HG03196 (cell line): ENCODE measurements around the gene MSI1.

ENCODE experiments used
- ATAC-seq: cut with Tn5 transposase; IDR thresholded peaks from one replicate; pipeline ENCODE4 v1.9.1; 2021; ENCODE audit not compliant: unreplicated experiment

MSI1 gene

DNA sequence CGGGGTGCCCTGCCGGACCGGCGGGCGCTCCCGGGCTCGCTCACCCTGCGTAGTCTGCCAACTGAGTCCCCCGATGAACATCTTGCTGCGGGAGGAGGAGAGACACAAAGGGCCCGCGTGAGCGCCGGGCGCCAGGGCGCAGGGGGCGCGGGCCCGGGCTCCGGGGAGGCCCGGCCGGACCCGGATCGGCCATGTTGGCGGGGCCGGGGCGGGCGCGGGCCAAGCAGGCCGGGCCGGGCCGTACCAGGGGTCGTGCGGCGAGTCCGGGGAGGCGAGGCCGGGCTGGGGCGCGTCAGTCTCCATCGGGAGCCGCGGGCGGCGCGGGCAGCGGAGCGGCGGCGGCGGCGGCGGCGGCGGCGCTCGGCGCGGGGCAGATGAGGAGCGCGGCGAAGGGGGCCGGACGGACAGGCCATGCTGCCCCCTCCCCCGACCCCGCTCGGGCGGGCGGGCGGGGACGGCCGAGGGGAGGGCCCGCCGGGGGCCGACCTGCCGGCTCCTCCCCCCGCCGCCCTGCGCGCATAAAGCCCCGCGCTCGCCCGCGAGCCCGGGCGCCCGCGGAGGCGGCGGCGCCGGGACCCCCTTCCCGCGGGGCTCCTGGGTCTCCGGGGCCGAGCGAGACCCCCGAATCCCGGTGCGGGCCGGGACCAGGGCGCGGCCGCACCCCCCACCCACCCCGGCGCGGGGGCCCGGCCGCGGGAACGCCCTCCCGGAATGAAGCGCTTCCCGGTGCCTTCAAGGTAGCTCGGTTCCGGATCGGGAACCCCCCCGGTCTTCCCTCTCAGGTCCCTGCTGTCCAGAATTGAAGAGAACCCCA, at the start of gene MSI1:
MSI1 (minus strand) TSS at position 376 of the 814 bp plus-strand sequence; CDS start at position 303, 73 bp downstream.
- no peak for ATAC-seq

DNA sequence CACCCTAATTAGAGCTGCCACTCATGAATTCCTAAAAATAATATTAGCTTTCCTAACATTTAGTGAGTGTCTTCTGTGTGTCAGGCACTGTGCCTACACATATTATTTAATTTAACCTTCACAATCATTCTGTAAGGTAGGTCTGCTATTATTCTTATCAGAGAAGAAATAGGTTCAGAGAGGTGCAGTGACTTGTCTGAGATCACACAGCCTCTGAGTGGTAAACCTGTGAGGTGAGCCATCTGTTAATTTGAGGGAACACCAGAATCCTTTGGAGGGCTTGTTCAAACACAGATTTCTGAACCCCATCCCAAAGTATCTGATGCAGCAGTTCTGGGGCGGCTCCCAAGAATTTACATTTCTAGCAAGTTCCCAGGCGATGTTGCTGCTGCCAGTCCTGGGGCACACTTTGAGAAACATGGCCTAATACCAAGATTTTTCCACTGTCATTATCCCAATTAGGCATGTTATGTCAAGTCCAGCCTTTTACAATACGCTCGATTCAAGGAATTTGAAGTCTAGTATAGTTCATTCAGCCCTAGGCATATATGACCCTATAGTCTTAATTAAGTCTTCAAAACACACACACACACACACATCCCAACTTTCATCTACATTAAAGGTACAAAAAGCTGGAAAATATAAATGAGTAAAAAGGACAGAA, 49.1 kb upstream of the MSI1 start:
- ATAC-seq = no peak

DNA sequence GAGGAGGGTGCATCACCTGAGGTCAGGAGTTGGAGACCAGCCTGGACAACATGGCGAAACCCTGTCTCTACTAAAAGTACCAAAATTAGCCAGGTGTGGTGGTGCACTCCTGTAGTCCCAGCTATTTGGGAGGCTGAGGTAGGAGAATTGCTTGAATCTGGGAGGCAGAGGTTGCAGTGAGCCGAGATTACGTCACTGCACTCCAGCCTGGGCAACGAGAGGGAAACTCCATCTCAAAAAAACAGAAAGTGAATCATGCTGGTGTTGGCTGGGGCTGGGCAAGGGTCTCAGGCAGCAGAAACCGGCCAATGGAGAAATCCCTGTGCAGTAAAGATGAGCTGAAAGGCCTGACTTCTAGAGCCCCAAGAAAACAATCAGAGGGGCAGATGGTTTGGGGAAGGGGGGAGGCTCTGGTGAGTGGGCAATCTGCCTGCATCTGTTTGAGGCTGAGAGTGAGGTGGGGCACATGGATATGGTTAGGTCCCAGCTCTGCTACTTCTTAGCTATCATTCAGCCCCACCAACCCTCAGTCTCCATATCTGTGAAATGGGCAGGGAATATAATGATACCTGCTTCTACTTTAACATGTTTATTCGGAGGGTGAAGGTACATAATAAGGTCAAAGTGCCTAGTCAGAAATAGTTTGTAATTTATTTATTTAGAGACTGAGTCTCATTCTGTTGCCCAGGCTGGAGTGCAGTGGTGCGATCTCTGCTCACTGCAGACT, 47.7 kb upstream of the MSI1 start:
- ATAC-seq = no peak

DNA sequence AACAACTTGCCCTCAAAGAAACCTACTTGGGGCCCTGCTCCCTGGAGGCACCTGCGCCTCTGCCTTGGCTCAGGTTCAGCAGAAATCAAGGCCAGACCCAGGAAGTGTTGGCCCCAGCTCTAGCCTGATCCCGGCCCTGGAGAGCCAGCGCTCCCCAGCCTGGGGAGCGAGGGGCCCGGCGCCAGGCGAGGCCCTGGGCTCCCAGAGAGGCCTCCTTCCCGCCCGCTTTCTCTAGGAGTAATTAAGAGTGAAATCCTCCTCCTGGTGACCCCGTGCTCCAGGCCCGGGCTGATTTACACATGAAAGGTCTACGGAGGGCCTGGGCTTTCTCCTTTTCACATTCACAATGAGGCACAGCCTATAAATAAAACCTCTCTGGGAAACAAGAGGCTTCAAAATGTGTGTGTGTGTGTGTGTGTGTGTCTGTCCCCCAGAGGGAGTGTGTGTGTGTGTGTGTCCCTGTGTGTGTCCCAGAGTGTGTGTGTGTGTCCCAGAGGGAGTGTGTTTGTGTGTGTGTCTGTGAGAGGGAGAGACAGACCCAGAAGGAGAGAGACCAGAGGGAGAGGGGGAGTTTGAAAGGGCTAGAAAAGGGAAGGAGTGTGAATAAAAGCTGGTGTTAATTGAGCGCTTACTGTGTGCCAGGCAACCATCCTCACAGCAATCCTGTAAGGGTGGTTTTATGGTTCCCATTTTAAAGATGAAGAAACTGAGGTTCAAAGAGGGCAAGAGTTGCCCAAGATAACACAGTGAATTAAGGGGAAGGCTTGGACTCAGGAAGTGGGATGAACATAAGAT, 45.1 kb upstream of the MSI1 start:
- no peak for ATAC-seq

DNA sequence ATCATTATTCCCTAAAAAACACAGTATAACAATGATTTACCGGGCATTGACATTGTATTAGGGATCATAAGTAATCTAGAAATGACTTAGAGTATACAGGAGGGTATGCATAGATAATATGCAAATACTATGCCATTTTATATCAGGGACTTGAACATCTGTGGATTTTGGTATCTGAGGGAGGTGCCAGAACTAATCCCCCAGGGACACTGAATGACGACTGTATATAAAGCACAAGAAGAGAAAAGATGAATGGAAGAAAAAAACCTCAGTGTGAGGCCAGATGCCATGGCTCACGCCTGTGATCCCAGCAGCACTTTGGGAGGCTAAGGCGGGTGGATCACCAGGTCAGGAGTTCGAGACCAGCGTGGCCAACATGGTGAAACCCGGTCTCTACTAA, 43.5 kb upstream of the MSI1 start:
- ATAC-seq = no peak

DNA sequence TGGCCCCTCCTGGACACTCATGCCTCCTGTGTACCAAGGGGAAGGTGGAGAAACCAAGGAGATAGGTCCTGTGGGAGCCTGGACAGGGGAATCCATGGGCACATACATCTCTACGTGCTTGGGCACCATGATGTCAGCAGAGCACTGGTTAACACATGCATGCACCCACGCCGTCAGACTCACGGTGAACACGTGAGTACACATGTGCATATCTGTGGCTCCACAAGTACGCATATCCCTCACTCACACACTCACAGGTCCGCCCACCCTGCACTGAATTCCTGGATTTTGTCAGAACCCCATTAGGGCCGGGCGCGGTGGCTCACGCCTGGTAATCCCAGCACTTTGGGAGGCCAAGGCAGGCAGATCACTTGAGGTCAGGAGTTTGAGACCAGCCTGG, 39.8 kb upstream of the MSI1 start:
- ATAC-seq = no peak

DNA sequence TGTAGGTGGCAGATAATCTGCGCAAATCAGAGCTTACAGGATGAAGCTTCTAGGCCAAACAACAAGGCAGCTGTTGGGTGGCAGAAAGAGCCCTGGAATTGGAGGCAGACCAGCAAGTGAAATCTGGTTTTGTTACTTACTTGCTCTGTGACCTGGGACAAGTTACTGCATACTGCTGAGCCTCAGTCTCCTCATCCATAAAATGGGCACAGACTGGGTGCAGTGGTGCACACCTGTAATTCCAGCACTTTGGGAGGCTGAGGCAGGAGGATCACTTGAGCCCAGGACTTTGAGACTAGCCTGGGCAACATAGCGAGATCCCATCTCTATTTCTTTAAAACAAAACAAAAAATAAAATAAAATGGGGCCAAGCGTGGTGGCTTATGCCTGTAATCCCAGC, 37.6 kb upstream of the MSI1 start:
- no peak for ATAC-seq

DNA sequence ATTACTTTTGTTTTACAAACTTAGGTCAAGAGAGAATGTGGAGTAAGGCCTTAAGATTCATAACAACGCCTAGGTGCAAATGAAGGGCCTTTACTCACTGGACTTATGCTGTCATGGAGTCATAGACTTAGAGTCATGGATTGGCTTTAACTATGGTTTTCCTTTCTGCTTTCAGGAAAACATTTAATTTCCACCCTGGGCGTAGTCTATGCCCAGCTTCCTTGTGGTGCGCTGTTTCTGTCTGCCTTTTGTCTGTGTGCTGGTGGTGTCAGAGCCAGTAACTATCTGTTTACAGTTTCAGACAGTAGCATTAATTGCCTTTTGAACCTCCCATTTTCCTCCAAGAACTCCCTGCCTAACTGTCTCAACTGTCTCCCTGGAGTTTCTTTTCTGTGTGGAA, 37.1 kb upstream of the MSI1 start:
- ATAC-seq = no peak

DNA sequence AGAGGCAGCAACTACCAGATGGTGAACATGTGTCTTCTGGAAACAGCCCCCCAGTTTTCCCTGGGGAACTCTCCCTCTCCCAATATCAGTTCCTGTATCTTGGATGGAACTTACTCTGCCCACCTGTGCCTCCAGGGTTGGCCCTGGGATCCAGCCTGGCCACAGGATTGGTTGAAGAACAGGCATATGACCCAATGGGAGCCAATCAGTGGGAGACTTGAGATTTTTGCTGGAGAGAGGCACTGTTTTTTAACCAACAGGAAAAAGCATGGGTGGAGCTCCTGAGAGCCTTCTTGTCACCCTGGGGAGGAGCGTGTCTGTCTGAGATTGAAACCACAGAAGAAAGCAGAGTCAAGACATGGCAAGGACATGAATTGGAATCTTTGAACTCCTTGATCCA, 35.3 kb upstream of the MSI1 start:
- no peak for ATAC-seq

DNA sequence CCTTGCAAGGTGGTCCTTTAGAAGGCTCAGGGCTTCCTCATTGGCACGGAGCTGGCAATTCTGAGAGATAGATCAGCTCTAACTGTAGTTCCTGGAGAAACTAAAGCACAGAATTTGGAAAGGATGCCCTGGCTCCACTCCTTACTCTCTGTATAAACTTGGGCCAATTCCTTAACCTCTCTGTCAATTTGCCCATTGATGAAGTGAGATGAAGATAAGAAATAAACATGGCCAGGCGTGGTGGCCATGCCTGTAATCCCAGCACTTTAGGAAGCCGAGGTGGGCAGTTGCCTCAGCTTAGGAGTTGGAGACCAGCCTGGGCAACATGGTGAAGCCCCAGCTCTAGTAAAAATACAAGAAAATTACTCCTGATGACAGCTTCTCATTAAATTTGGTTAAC, 34.9 kb upstream of the MSI1 start:
- no peak for ATAC-seq

DNA sequence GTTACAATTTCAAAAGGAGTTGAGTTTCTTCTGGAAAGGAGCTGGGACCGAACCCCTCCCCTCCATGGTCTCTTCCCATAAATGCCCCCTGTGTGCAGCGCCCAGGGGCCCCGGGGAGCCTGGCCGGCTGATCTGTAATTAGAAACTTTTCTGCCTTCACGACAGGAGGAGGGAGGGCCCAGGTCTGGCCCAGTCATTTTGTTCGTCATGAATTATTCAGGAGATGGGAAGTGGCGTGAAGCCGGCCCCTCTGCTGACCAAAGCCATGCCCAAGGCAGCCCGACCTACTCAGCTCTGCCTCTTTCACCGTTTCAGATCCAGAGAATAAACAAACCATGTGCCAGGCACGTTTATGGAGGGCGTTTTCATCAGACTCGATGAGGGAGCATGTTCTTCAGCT, 33.3 kb upstream of the MSI1 start:
- ATAC-seq = no peak

DNA sequence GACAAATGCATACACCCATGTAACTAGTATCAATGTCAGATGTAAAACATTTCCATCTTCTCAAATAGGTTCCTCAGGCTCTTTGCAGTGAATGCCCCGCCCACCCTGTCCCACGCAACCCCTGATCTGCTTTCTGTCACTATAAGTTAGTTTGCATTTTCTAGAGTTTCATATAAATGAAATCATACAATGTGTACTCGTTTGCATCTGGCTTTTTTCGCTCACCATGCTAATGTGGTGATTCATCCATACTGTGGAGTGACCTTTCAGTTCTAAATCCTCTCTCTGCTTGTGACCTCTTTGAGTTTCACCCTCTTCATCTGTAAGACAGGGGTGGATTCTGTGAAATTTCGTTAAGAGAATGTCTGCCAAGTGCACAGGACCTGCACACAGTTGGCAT, 30.6 kb upstream of the MSI1 start:
- ATAC-seq = no peak

DNA sequence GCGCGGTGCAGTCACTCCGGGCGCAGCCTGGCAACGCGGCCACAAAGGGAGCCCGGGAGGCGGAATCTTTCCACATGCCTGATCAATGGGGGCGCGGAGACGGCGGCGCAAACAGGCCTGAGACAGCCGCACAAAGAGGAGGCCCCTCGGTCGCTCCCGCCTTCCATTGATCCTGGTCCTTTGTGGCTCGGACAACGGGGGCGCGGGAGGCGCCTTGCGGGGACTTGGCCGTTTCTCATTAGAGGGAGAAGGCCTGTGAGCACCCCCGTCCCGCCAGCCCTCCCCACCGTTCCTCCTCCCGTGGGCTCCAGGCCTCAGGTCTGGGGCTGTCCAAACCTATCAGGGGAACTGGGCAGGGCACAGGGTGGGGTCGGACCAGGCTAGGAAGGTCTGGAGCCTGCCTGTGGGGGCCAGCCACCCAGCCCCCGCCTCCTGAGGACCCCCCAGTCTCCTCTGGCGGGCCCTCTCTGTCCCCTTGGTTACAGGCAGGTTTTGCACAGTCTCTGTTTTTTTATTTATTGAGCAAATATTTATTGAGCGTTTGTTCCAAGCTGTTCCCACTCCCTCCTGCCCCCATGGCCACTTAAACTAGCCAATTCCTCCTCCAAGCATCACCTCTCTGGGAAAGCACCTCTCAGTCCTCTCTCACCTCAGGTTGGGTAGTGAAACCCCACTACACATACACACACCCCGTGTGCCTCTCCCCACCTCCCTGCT, 29.0 kb upstream of the MSI1 start:
- ATAC-seq = no peak

DNA sequence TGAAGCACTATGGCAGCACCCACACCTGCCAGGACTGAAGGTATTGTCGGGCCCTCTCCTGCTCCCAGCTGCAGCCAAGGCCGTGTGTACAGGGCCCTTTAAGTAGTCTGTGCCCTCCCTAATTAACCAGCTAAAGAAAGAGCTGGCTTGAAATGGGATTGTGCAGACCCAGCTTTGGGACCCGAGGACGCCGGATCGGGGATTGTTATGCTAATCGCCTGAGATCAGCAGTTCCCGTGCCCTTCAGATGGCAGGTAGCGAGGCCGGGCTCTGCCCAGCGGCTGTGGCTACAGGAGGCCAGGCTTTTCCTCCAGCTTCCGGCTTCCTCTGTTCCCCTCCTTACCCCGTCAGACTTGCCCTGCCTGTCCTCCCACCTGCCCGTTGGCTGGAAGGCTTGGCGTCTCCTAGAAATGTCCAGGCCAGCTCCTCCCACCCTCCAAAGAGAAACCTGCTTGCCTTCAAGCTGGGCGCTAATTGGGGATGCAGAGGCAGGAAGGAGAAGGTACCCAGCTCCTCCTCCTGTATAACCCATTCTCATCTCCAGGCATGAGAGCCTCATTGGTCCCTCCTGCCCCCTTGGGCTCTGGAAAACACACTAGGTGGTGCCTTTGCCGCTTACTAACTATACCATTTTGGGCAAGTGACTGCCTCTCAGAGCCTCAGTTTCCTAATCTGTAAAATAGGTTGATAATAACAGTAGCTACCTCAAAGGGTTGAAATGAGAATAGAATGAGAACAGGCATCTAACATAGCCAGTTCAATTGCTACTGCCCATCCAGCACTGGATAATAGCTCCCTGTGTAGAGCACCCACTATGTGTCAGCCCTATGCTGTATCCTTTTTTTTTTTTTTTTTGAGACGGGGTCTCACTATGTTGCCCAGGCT, 25.8 kb upstream of the MSI1 start:
- ATAC-seq = no peak

DNA sequence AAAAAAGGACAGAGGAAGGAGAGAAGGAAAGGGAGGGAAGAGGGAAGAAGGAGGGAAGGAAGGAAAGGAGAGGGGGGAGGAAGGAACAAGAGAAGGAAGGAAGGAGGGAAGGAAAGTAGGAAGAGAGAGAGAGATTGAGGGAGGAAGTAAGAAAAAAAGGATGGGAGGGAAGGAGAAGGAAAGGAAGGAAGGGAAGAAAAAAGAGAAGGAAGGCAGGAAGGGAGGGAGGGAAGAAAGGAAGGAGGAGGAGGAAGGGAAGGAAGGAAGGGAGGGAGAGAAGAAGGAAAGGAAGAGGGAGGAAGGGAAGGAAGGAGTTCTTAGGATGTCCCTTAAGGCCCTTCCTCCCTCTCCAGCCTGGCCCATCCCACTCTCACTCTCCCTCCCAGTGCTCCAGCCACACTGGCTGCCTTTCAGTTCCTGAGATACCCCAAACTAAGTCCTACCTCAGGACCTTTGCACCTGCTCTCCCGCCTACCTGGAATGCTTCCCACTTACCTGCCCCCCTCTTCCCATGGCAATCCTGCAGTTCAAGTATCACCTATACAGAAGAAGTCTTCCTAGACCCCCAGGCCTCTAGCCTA, 21.7 kb upstream of the MSI1 start:
- ATAC-seq = no peak

DNA sequence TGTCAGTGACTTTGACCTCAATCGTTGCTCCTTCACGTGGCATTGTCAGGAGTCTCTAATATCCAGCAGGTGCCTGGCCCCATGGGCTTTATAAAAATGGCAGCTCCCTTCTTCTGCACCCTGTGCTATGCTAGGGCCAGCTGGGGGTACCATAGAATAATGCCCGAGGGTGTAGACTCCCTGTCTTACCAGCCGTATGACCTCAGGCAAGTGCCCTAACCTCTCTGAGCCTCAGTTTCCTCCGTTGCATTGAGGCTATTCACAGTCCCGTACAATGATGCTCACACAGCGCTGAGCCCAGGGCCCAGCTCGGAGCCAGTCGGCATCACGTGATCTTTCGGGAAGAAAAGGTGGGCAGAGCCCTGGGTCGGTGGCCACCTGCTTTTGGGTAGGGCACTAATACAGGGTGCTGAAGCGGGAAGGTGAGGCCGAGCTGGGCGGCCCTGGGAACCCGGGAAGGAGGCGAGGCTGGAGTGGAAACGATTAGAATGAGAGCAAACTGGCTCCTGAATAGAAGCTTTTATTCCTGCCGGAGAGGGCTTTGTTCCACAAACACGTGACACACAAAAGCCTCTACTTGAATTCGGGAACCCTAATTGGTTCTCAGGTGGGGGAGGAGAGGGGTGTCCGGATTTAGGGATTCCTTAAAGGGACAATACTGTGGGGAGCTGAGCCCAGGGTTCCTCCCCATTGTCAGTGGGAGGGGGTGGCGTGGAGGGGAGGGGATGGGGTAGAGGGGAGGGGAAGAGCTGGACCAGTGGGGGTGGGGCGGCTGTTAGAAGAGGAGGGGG, 19.9 kb upstream of the MSI1 start:
- ATAC-seq = no peak

DNA sequence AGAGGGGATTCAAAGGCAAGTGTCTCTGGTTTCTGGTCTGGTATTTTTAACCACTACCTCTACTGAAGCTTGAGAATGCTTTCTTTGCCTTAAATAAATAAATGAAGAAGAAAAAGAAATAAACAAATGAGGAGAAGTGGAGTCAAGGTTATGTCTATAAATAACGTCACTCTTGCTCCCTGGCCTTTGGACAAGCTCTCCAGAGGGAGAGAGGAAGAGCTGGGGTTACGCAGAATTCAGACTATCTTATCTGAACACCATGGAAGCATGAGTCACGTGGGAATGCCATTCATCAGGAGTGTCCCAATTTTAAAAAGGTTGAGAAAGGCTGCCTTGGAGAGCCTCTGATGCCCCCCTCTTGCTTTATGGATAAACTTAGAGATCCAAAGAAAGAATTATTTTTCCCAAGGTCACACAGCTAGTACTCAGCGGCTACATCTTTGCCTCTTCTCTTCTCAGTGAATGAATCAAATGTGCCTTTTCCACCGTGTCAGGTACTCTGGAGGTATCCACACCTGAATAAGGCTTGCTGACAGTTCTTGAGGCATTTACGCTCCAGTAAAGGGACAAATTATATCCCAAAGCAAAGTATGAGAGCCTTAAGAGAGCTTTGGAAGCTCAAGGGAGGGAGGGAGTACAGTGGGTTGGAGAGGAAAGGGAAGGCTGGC, 12.9 kb upstream of the MSI1 start:
- ATAC-seq = no peak

DNA sequence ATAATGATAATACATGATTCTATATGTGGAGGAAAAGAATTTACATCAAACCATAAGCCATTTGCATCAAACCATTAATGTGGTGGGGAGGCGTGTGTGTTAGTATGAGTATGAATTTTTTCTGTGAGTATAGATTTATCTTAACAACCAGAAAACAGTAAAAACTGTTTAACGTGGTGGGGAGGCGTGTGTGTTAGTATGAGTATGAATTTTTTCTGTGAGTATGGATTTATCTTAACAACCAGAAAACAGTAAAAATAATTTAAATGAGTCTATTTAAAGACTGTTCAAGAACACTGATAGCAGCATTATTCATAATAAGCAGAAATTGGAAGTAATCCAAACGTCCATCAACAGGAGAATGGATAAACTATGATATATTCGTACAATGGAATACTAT, 9.1 kb upstream of the MSI1 start:
- no peak for ATAC-seq
